ENCODE data around the gene NFATC2.

The NFATC2 gene

GRCh38 chr20:51382111-51382985 is 160.2 kb downstream of the NFATC2 start:
- H3K4me1 ChIP-seq (ENCODE audit: control insufficient read depth, insufficient read depth, low read length, poor library complexity, severe bottlenecking) = no peaks in the 10 kb centered on the region
- no peak overlapping the region for H3K4me3 ChIP-seq (ENCODE audit: extremely low read depth, insufficient read depth, low read length, poor library complexity, severe bottlenecking)
- no peaks in the 10 kb centered on the region for H3K36me3 ChIP-seq (ENCODE audit: control insufficient read depth, insufficient read depth, low read length)
- H3K27ac ChIP-seq (ENCODE audit: low read depth, low read length, severe bottlenecking) = no peak overlapping the region
- H3K9me3 ChIP-seq (ENCODE audit: control insufficient read depth, low read length) = no peaks in the 10 kb centered on the region
- WGBS, 2 experiments (ENCODE audit: insufficient coverage in 2 of 2) = 90 to 93% methylated on average over 9 to 17 of the region's 17 CpGs

- Histone ChIP-seq H3K9me3 (ENCODE audit: control insufficient read depth, low read length) (no peaks in the 10 kb centered on the region), H3K4me3 (ENCODE audit: extremely low read depth, insufficient read depth, low read length, poor library complexity, severe bottlenecking) (no peak overlapping the region), H3K36me3 (ENCODE audit: control insufficient read depth, insufficient read depth, low read length) (no peaks in the 10 kb centered on the region), H3K27ac (ENCODE audit: low read depth, low read length, severe bottlenecking) (no peak overlapping the region), H3K4me1 (ENCODE audit: control insufficient read depth, insufficient read depth, low read length, poor library complexity, severe bottlenecking) (no peaks in the 10 kb centered on the region)
- 89 to 93% methylated on average over 12 of the region's 12 CpGs for WGBS, 2 experiments (ENCODE audit: insufficient coverage in 2 of 2)
Observed at GRCh38 chr20:51381557-51381956, 161.0 kb downstream of the NFATC2 start.

- Histone ChIP-seq H3K9me3 (ENCODE audit: control insufficient read depth, low read length) (no peaks in the 10 kb centered on the region), H3K4me3 (ENCODE audit: extremely low read depth, insufficient read depth, low read length, poor library complexity, severe bottlenecking) (no peak overlapping the region), H3K27ac (ENCODE audit: low read depth, low read length, severe bottlenecking) (no peak overlapping the region), H3K36me3 (ENCODE audit: control insufficient read depth, insufficient read depth, low read length) (no peaks in the 10 kb centered on the region), H3K4me1 (ENCODE audit: control insufficient read depth, insufficient read depth, low read length, poor library complexity, severe bottlenecking) (no peaks in the 10 kb centered on the region)
- WGBS, 2 experiments (ENCODE audit: insufficient coverage in 2 of 2) = 87 to 91% methylated on average over 6 to 7 of the region's 13 CpGs
Observed at GRCh38 chr20:51380401-51381385, 161.8 kb downstream of the NFATC2 start.

- 92 to 96% methylated on average over 6 to 8 of the region's 8 CpGs for WGBS, 2 experiments (ENCODE audit: insufficient coverage in 2 of 2)
- Histone ChIP-seq H3K4me1 (ENCODE audit: control insufficient read depth, insufficient read depth, low read length, poor library complexity, severe bottlenecking) (no peaks in the 10 kb centered on the region), H3K27ac (ENCODE audit: low read depth, low read length, severe bottlenecking) (no peak overlapping the region), H3K4me3 (ENCODE audit: extremely low read depth, insufficient read depth, low read length, poor library complexity, severe bottlenecking) (no peak overlapping the region), H3K36me3 (ENCODE audit: control insufficient read depth, insufficient read depth, low read length) (no peaks in the 10 kb centered on the region), H3K9me3 (ENCODE audit: control insufficient read depth, low read length) (no peaks in the 10 kb centered on the region)
Observed at GRCh38 chr20:51379601-51380341, 162.7 kb downstream of the NFATC2 start.

- 91% methylated on average over 16 to 19 of the region's 19 CpGs for WGBS, 2 experiments (ENCODE audit: insufficient coverage in 2 of 2)
- Histone ChIP-seq H3K4me1 (ENCODE audit: control insufficient read depth, insufficient read depth, low read length, poor library complexity, severe bottlenecking) (peaks cover 5% of the 10 kb centered on the region), H3K27ac (ENCODE audit: low read depth, low read length, severe bottlenecking) (no peak overlapping the region), H3K4me3 (ENCODE audit: extremely low read depth, insufficient read depth, low read length, poor library complexity, severe bottlenecking) (no peak overlapping the region), H3K9me3 (ENCODE audit: control insufficient read depth, low read length) (no peaks in the 10 kb centered on the region), H3K36me3 (ENCODE audit: control insufficient read depth, insufficient read depth, low read length) (no peaks in the 10 kb centered on the region)
Observed at GRCh38 chr20:51378171-51378928, 164.2 kb downstream of the NFATC2 start.

GRCh38 chr20:51377132-51377531 is 165.4 kb downstream of the NFATC2 start:
- no peak overlapping the region for H3K4me3 ChIP-seq (ENCODE audit: extremely low read depth, insufficient read depth, low read length, poor library complexity, severe bottlenecking)
- 88 to 95% methylated on average over 7 to 8 of the region's 8 CpGs for WGBS, 2 experiments (ENCODE audit: insufficient coverage in 2 of 2)
- H3K4me1 ChIP-seq (ENCODE audit: control insufficient read depth, insufficient read depth, low read length, poor library complexity, severe bottlenecking) = peaks cover 10% of the 10 kb centered on the region
- no peaks in the 10 kb centered on the region for H3K9me3 ChIP-seq (ENCODE audit: control insufficient read depth, low read length)
- H3K36me3 ChIP-seq (ENCODE audit: control insufficient read depth, insufficient read depth, low read length) = no peaks in the 10 kb centered on the region
- H3K27ac ChIP-seq (ENCODE audit: low read depth, low read length, severe bottlenecking) = no peak overlapping the region

- H3K9me3 ChIP-seq (ENCODE audit: control insufficient read depth, low read length) = no peaks in the 10 kb centered on the region
- WGBS, 2 experiments (ENCODE audit: insufficient coverage in 2 of 2) = 43 to 83% methylated on average over 1 to 2 of the region's 4 CpGs
- H3K36me3 ChIP-seq (ENCODE audit: control insufficient read depth, insufficient read depth, low read length) = no peaks in the 10 kb centered on the region
- no peak overlapping the region for H3K4me3 ChIP-seq (ENCODE audit: extremely low read depth, insufficient read depth, low read length, poor library complexity, severe bottlenecking)
- no peak overlapping the region for H3K27ac ChIP-seq (ENCODE audit: low read depth, low read length, severe bottlenecking)
- H3K4me1 ChIP-seq (ENCODE audit: control insufficient read depth, insufficient read depth, low read length, poor library complexity, severe bottlenecking) = peaks cover 10% of the 10 kb centered on the region
Observed at GRCh38 chr20:51376111-51376510, 166.4 kb downstream of the NFATC2 start.

- no peak overlapping the region for H3K27ac ChIP-seq (ENCODE audit: low read depth, low read length, severe bottlenecking)
- H3K9me3 ChIP-seq (ENCODE audit: control insufficient read depth, low read length) = no peaks in the 10 kb centered on the region
- H3K4me1 ChIP-seq (ENCODE audit: control insufficient read depth, insufficient read depth, low read length, poor library complexity, severe bottlenecking) = peaks cover 10% of the 10 kb centered on the region
- H3K4me3 ChIP-seq (ENCODE audit: extremely low read depth, insufficient read depth, low read length, poor library complexity, severe bottlenecking) = no peak overlapping the region
- no peaks in the 10 kb centered on the region for H3K36me3 ChIP-seq (ENCODE audit: control insufficient read depth, insufficient read depth, low read length)
- WGBS, 2 experiments (ENCODE audit: insufficient coverage in 2 of 2) = 93 to 100% methylated on average over 5 to 7 of the region's 8 CpGs
Observed at GRCh38 chr20:51375561-51375960, 167.0 kb downstream of the NFATC2 start.

GRCh38 chr20:51374961-51375360 is 167.6 kb downstream of the NFATC2 start:
- no peaks in the 10 kb centered on the region for H3K36me3 ChIP-seq (ENCODE audit: control insufficient read depth, insufficient read depth, low read length)
- H3K4me1 ChIP-seq (ENCODE audit: control insufficient read depth, insufficient read depth, low read length, poor library complexity, severe bottlenecking) = peaks cover 10% of the 10 kb centered on the region
- H3K9me3 ChIP-seq (ENCODE audit: control insufficient read depth, low read length) = no peaks in the 10 kb centered on the region
- WGBS, 2 experiments (ENCODE audit: insufficient coverage in 2 of 2) = 92 to 100% methylated on average over 5 to 8 of the region's 9 CpGs
- H3K27ac ChIP-seq (ENCODE audit: low read depth, low read length, severe bottlenecking) = no peak overlapping the region
- no peak overlapping the region for H3K4me3 ChIP-seq (ENCODE audit: extremely low read depth, insufficient read depth, low read length, poor library complexity, severe bottlenecking)

GRCh38 chr20:51374456-51374830 is 168.1 kb downstream of the NFATC2 start:
- 77 to 85% methylated on average over 2 to 4 of the region's 4 CpGs for WGBS, 2 experiments (ENCODE audit: insufficient coverage in 2 of 2)
- Histone ChIP-seq H3K9me3 (ENCODE audit: control insufficient read depth, low read length) (no peaks in the 10 kb centered on the region), H3K36me3 (ENCODE audit: control insufficient read depth, insufficient read depth, low read length) (no peaks in the 10 kb centered on the region), H3K27ac (ENCODE audit: low read depth, low read length, severe bottlenecking) (peak overlapping the region; percentile 65), H3K4me1 (ENCODE audit: control insufficient read depth, insufficient read depth, low read length, poor library complexity, severe bottlenecking) (peaks cover 10% of the 10 kb centered on the region), H3K4me3 (ENCODE audit: extremely low read depth, insufficient read depth, low read length, poor library complexity, severe bottlenecking) (no peak overlapping the region)
